Measurements from ENCODE around the gene RGS7. TPM values are rescaled to one million over a fixed set of nuclear protein-coding genes. Genes with fewer than 3 reads are reported as not detected.

The RGS7 gene
- total and polyA plus RNA-seq, 10 of the 15 experiments (the other 5 are each of a cell fraction or from before 2014, with no cell fraction given), result not detected

DNA sequence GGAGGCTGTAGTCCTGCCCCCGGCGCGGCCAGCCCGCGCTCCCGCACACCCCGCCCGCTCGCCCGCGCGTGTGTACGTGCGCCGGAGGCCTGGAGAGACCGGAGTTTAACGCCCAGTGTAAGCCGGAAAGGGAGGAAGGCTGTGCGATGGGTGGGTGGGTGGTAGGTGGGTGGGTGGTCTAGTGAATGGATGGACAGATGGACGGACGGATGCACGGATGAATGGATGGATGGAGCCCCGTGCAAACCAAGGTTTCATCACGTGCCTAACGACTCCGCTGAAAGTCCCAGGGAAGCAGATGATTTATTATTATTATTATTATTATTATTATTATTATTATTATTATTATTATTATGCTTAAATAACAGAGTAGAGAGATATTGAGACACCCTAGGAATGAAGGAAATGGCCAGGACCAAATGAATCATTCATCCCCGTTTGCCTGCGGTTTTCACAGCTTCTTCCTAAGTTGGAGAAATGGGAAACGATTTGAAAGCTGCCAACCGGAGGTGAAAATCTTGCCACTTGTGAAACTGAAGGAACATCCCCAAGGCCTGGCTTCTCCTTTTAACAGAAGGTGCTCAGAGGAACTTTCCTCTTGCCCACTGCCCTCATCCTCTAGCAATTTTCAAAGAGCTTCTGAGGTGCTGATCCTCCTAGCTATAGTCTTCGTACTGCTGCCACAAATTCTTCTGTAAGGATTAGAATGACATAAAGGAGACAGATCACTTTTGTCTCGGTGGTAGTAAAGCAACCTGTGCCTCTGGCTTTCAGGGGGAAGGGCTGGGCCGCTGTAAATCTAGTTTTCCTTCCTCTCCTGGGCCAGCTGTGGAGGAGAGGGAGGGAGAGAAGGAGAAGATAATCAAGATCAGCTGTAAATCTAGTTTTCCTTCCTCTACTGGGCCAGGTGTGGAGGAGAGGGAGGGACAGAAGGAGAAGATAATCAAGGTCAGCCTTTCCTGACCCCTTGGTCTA lies 648 bp upstream of the RGS7 start:
- Histone ChIP-seq H3K27ac (ENCODE audit: control insufficient read depth, insufficient read depth) (no peak overlapping the region), H3K9me3 (replicated peaks; ENCODE audit: control insufficient read depth, insufficient read depth, low read length) (no peaks in the 10 kb centered on the region), H2AFZ (ENCODE audit: control insufficient read depth, low read depth, low read length) (no peak overlapping the region), H3K4me2 (ENCODE audit: control insufficient read depth, insufficient read depth) (peak overlapping the region; percentile 55; the same call in 1 of the 2 replicates), H3K4me1 (ENCODE audit: control insufficient read depth, insufficient read depth, low read length) (no peaks in the 10 kb centered on the region), H3K9ac (ENCODE audit: control insufficient read depth, insufficient read depth, low read length) (no peak overlapping the region), H3K79me2 (ENCODE audit: control insufficient read depth, insufficient read depth, low read length) (no peaks in the 10 kb centered on the region), H4K20me1 (ENCODE audit: control insufficient read depth, insufficient read depth) (no peaks in the 10 kb centered on the region), H3K27me3 (replicated peaks in 1 of 2; ENCODE audit: control insufficient read depth in 2 of 2, insufficient read depth in 2 of 2, low read length in 1 of 2) (peaks cover 4 to 14% of the 10 kb centered on the region in 2 experiments), H3K4me3 (no peak overlapping the region), H3K36me3 (ENCODE audit: control insufficient read depth in 2 of 2, insufficient read depth in 2 of 2, low read length in 1 of 2) (no peaks in the 10 kb centered on the region)
- ChIA-PET CTCF (no interaction called here), POLR2A (no interaction called here), RAD21 (ENCODE audit: unreplicated experiment) (no interaction called here), SMC1A (ENCODE audit: uncharacterized antibody, unreplicated experiment) (no interaction called here)
- no peak for DNase-seq (ENCODE audit: low read depth, low spot score)
- intact Hi-C loops (cut with micrococcal nuclease; ENCODE audit: unreplicated experiment), result no loop called here
- in situ Hi-C loops (cut with MboI), result no loop called here
- TF ChIP-seq HDAC2 (IDR thresholded peaks at IDR 0.05) (no peak), SUZ12 (IDR thresholded peaks at IDR 0.05; ENCODE audit: unreplicated experiment) (peak; percentile 25)
- FAIRE-seq, result no peak
- 13% methylated on average over 22 of the region's 33 CpGs for WGBS (ENCODE audit: insufficient coverage, insufficient replicate concordance, low lambda C conversion rate, missing lambda C conversion rate)
- no TSS peak for BruUV-seq (replicated peaks)
- ATAC-seq, result no peak

DNA sequence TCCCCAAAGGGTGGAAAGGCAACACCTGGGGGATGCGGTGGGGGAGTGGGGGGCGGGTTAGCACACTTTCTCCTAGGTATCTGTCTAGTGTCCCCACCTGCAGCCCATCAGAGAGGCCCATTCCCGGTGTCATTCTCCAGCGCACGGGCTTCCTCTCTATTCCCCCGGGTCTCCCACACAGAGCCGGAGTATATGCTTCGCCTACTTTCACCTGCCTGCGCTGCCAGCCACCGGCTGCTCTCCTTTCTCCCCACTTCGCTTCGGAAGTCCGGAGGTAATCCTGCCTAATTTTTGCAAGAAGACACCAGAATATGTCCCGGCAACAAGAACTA lies 852 bp downstream of the RGS7 start:
- H3K9ac ChIP-seq (ENCODE audit: control insufficient read depth, insufficient read depth, low read length), result no peak overlapping the region
- no peak for TF ChIP-seq PML (IDR thresholded peaks at IDR 0.05; ENCODE audit: low read length)
- no peak for TF ChIP-seq RELA (IDR thresholded peaks at IDR 0.05; ENCODE audit: borderline replicate concordance, partially characterized antibody)
- TF ChIP-seq BMI1 (IDR thresholded peaks at IDR 0.05; ENCODE audit: borderline replicate concordance), result no peak
- no peak for TF ChIP-seq RFX5 (IDR thresholded peaks at IDR 0.05; ENCODE audit: low read depth, low read length)
- no peak for TF ChIP-seq TARDBP (IDR thresholded peaks at IDR 0.05; ENCODE audit: borderline replicate concordance)
- TF ChIP-seq SIX5 (IDR thresholded peaks at IDR 0.05; ENCODE audit: low read depth, low read length, severe bottlenecking), result no peak
- no peak for TF ChIP-seq SMAD1 (IDR thresholded peaks at IDR 0.05; ENCODE audit: low read depth, partially characterized antibody)
- no peak for TF ChIP-seq SMAD5 (IDR thresholded peaks at IDR 0.05; ENCODE audit: low read depth)
- TF ChIP-seq, protein P1, sequence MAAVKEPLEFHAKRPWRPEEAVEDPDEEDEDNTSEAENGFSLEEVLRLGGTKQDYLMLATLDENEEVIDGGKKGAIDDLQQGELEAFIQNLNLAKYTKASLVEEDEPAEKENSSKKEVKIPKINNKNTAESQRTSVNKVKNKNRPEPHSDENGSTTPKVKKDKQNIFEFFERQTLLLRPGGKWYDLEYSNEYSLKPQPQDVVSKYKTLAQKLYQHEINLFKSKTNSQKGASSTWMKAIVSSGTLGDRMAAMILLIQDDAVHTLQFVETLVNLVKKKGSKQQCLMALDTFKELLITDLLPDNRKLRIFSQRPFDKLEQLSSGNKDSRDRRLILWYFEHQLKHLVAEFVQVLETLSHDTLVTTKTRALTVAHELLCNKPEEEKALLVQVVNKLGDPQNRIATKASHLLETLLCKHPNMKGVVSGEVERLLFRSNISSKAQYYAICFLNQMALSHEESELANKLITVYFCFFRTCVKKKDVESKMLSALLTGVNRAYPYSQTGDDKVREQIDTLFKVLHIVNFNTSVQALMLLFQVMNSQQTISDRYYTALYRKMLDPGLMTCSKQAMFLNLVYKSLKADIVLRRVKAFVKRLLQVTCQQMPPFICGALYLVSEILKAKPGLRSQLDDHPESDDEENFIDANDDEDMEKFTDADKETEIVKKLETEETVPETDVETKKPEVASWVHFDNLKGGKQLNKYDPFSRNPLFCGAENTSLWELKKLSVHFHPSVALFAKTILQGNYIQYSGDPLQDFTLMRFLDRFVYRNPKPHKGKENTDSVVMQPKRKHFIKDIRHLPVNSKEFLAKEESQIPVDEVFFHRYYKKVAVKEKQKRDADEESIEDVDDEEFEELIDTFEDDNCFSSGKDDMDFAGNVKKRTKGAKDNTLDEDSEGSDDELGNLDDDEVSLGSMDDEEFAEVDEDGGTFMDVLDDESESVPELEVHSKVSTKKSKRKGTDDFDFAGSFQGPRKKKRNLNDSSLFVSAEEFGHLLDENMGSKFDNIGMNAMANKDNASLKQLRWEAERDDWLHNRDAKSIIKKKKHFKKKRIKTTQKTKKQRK (IDR thresholded peaks at IDR 0.05; ENCODE audit: low read depth, low read length), result no peak
- no peak for TF ChIP-seq ETV6 (conservative IDR thresholded peaks at IDR 0.05 in 1 of 2, IDR thresholded peaks at IDR 0.05 in 1 of 2; ENCODE audit: borderline replicate concordance in 1 of 2, low read depth in 1 of 2)
- no peak for TF ChIP-seq NFXL1 (IDR thresholded peaks at IDR 0.05; ENCODE audit: borderline replicate concordance)
- TF ChIP-seq SUPT20H (IDR thresholded peaks at IDR 0.05; ENCODE audit: borderline replicate concordance, control insufficient read depth, low read depth, low read length), result no peak
- no peak for TF ChIP-seq CHD1 (IDR thresholded peaks at IDR 0.05; ENCODE audit: low read depth, low read length)

More for the DNA sequence above, 852 bp downstream of the RGS7 start:
- no peaks in the 10 kb centered on the region for H4K20me1 ChIP-seq (ENCODE audit: control insufficient read depth, insufficient read depth)
- CTCF ChIA-PET, result no interaction called here
- POLR2A ChIA-PET, result no interaction called here
- H3K27ac ChIP-seq (ENCODE audit: control insufficient read depth, insufficient read depth), result no peak overlapping the region
- RAD21 ChIA-PET (ENCODE audit: unreplicated experiment), result no interaction called here
- no TSS peak for BruUV-seq (replicated peaks)
- H3K79me2 ChIP-seq (ENCODE audit: control insufficient read depth, insufficient read depth, low read length), result no peaks in the 10 kb centered on the region
- no peak for DNase-seq (ENCODE audit: low read depth, low spot score)
- H3K4me1 ChIP-seq (ENCODE audit: control insufficient read depth, insufficient read depth, low read length), result no peaks in the 10 kb centered on the region
- intact Hi-C loops (cut with micrococcal nuclease; ENCODE audit: unreplicated experiment), result no loop called here
- H2AFZ ChIP-seq (ENCODE audit: control insufficient read depth, low read depth, low read length), result no peak overlapping the region
- in situ Hi-C loops (cut with MboI), result no loop called here
- no peak overlapping the region for H3K4me3 ChIP-seq
- FAIRE-seq, result no peak
- H3K27me3 ChIP-seq (replicated peaks in 1 of 2; ENCODE audit: control insufficient read depth in 2 of 2, insufficient read depth in 2 of 2, low read length in 1 of 2), result peaks cover 4 to 14% of the 10 kb centered on the region in 2 experiments
- WGBS (ENCODE audit: insufficient coverage, insufficient replicate concordance, low lambda C conversion rate, missing lambda C conversion rate), result 0% methylated on average over 14 of the region's 14 CpGs
- no peaks in the 10 kb centered on the region for H3K9me3 ChIP-seq (replicated peaks; ENCODE audit: control insufficient read depth, insufficient read depth, low read length)
- 0 out of 2 replicates have a peak overlapping the region, but pooled peaks have one; percentile 25 for H3K4me2 ChIP-seq (ENCODE audit: control insufficient read depth, insufficient read depth)
- ATAC-seq, result no peak
- SMC1A ChIA-PET (ENCODE audit: uncharacterized antibody, unreplicated experiment), result no interaction called here
- no peaks in the 10 kb centered on the region for H3K36me3 ChIP-seq (ENCODE audit: control insufficient read depth in 2 of 2, insufficient read depth in 2 of 2, low read length in 1 of 2)

Measured in GM12878 (cell line).